ENCODE data around the gene HOXD1.

HOXD1 gene

DNA sequence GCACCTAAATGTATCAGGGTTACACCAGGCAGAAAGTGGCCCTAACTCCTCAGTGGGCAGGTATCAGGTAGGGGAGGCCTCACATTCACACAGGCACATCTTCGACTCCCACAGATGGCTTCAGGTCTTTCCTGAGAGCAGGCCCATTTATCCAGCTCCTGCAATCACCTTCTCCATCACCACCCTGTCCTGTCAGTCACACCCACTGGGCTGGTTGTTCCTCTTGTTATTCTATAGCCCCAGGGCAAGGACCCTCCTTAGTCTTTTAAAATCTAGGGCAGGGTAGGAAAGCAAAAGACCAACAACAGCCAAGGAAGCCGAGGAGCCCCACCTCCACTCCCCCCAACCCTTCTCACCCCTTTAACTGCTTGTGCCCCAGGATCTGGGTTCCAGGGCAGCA, 46.2 kb upstream of the HOXD1 start:
- peaks cover 51% of the 10 kb centered on the region for H3K36me3 Mint-ChIP-seq (ENCODE audit: low read depth)
- TF ChIP-seq, protein P1, sequence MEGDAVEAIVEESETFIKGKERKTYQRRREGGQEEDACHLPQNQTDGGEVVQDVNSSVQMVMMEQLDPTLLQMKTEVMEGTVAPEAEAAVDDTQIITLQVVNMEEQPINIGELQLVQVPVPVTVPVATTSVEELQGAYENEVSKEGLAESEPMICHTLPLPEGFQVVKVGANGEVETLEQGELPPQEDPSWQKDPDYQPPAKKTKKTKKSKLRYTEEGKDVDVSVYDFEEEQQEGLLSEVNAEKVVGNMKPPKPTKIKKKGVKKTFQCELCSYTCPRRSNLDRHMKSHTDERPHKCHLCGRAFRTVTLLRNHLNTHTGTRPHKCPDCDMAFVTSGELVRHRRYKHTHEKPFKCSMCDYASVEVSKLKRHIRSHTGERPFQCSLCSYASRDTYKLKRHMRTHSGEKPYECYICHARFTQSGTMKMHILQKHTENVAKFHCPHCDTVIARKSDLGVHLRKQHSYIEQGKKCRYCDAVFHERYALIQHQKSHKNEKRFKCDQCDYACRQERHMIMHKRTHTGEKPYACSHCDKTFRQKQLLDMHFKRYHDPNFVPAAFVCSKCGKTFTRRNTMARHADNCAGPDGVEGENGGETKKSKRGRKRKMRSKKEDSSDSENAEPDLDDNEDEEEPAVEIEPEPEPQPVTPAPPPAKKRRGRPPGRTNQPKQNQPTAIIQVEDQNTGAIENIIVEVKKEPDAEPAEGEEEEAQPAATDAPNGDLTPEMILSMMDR (IDR thresholded peaks at IDR 0.05; ENCODE audit: unreplicated experiment in 3 of 3) = no peak
- H3K9me3 Mint-ChIP-seq = no peaks in the 10 kb centered on the region
- peak overlapping the region; percentile 88 to 99 (median 99) for H3K27ac Mint-ChIP-seq
- no peaks in the 10 kb centered on the region for H3K27me3 Mint-ChIP-seq (ENCODE audit: low read depth)
- peaks cover 65% of the 10 kb centered on the region for H3K4me1 Mint-ChIP-seq
- H3K4me3 Mint-ChIP-seq = peak overlapping the region; percentile 88 to 97 (median 89)

DNA sequence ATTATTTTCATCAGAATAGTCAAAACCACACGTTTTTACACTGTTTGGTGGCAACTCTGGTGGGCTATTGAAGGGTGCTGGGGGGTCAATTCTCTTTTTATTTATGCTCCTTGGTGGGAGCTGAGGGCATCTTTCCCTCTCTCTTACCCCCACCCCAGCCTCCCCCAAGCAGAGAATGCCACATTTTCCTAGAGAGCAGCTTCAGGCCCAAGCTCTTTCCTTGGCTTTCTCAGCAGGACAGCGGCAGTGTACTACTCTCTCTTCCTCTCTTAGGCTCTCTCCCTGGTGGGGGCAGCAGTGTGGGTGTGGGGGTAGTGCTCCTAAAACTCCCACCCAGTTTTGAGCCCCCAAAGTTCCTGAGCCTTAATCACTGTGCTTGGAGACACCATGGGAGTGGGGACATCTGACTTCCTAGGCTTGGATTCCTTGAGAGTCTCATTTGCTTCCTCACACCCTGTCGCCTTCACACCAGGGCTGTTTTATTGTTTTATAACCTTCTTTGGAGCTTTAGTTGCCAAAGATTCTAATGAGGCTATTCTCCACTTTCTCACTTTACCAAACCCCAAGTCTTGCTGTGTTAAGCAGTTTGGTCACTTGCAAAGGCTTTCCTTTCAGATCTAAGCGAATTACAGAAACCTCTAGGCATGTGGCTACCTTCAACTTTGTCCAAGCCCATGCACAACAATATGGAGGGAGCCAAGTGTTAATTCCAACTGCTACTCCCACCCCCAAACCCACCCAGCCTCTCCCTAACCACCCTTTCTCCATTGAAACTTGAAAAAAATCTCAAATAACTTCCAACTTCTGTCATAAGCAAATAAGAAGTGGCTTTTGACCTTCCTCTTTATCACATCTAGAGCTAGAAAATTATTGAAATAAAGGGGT, 43.1 kb upstream of the HOXD1 start:
- Mint-ChIP-seq H3K9me3 (no peaks in the 10 kb centered on the region), H3K27me3 (ENCODE audit: low read depth) (no peaks in the 10 kb centered on the region), H3K36me3 (ENCODE audit: low read depth) (peaks cover 56% of the 10 kb centered on the region), H3K4me1 (peaks cover 87% of the 10 kb centered on the region), H3K27ac (peak overlapping the region; percentile 95 to 99 (median 97)), H3K4me3 (peak overlapping the region; percentile 84 to 96 (median 94))
- TF ChIP-seq, protein P1 (IDR thresholded peaks at IDR 0.05; ENCODE audit: unreplicated experiment in 3 of 3) = no peak

DNA sequence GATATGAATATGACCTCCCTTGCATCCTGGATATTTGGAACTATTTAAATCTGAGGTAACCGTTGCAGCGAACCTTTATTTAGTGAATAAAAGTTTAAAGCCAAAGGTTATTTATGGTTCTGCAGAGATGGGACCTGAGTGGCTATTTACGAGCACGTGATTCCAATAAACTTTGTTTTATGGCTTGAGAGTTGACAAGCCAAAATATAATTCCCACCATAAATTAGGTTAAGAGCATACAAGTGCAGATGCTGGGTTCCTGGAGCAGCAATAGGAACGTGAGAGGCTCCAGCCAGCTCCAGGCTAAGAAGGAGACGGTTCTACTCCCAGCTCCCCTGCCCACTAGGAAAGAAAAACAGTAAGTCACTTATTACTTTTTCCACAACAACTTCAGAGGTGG, 42.4 kb upstream of the HOXD1 start:
- peaks cover 91% of the 10 kb centered on the region for H3K4me1 Mint-ChIP-seq
- no peaks in the 10 kb centered on the region for H3K9me3 Mint-ChIP-seq
- H3K4me3 Mint-ChIP-seq = peak overlapping the region; percentile 84 to 96 (median 94)
- H3K36me3 Mint-ChIP-seq (ENCODE audit: low read depth) = peaks cover 61% of the 10 kb centered on the region
- H3K27ac Mint-ChIP-seq = peak overlapping the region; percentile 95 to 99 (median 97)
- TF ChIP-seq, protein P1 (IDR thresholded peaks at IDR 0.05; ENCODE audit: unreplicated experiment in 3 of 3) = no peak
- H3K27me3 Mint-ChIP-seq (ENCODE audit: low read depth) = no peaks in the 10 kb centered on the region

DNA sequence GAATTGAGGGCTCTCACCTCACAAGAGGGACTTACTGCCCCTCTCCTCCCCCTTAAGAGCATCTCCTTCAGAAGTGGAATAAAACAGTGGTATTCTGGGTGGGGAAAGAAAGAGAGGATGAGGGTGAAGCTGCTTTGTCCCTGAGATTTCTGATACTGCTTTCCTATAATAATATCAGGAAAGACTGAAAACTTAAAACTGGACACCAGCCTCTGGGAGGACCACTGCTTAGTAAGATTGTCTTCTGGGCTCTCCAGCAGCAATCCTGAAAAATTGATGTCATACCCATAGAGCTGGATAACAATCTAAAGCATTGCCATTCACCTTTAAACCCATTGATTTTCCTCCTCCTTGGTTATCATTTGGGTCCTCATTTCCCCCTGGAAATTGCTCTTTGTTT, 41.8 kb upstream of the HOXD1 start:
- Mint-ChIP-seq H3K27ac (peak overlapping the region; percentile 95 to 99 (median 97)), H3K4me1 (peaks cover 90% of the 10 kb centered on the region), H3K27me3 (ENCODE audit: low read depth) (no peaks in the 10 kb centered on the region), H3K36me3 (ENCODE audit: low read depth) (peaks cover 65% of the 10 kb centered on the region), H3K9me3 (no peaks in the 10 kb centered on the region), H3K4me3 (peak overlapping the region; percentile 84 to 96 (median 94))
- TF ChIP-seq, protein P1 (IDR thresholded peaks at IDR 0.05; ENCODE audit: unreplicated experiment in 3 of 3) = no peak

DNA sequence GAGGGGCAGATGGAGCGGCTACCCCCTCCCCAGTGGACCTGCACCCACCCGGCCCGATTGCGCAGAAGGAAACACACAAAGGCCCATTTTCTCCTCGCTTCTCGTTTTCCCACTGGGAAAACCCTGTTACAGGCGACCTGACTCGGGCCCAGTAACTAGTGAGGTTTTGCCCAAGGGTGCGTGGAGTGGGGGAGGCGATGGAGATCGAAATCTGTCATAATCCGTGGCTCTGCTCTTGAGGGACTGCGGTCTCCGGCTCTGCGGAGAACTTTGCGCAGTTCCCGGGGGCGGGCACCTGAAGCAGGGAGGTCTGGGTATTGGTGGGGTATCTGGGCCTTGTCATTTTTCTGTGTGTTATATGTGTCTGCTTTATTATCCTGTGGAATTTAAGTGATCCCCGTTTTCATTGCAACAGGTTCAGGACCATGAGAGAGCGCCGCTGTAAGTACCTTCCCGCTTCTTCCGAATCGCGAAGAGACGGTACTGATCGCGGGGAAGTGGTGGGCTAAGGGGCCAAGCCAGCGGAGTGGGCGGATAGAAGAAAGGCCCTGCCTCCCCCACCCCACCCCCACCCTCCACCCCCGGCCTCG, 41.2 kb upstream of the HOXD1 start:
- H3K27me3 Mint-ChIP-seq (ENCODE audit: low read depth) = no peaks in the 10 kb centered on the region
- peak overlapping the region; percentile 84 to 96 (median 94) for H3K4me3 Mint-ChIP-seq
- peaks cover 84% of the 10 kb centered on the region for H3K4me1 Mint-ChIP-seq
- TF ChIP-seq, protein P1 (IDR thresholded peaks at IDR 0.05; ENCODE audit: unreplicated experiment in 3 of 3) = no peak
- H3K36me3 Mint-ChIP-seq (ENCODE audit: low read depth) = peaks cover 67% of the 10 kb centered on the region
- H3K27ac Mint-ChIP-seq = peak overlapping the region; percentile 95 to 99 (median 97)
- H3K9me3 Mint-ChIP-seq = no peaks in the 10 kb centered on the region
